Stimulated activated CD4-positive, alpha-beta T cell treated with anti-CD3 and anti-CD28 coated beads, Interleukin-12 subunit alpha, Interleukin-12 subunit beta, amount 100 ng/mL, for 4 hours (primary cell): ENCODE measurements around the gene RBM15B.
"Not testable (repeated sequence)": the region's sequence is repeated elsewhere in the genome, so short reads cannot be mapped to it uniquely, and the experiment has no call there.

Source experiments
- DNase-seq: peaks from one replicate; pipeline ENCODE4 v3.0.0-alpha.2; 2020

The RBM15B gene

DNA sequence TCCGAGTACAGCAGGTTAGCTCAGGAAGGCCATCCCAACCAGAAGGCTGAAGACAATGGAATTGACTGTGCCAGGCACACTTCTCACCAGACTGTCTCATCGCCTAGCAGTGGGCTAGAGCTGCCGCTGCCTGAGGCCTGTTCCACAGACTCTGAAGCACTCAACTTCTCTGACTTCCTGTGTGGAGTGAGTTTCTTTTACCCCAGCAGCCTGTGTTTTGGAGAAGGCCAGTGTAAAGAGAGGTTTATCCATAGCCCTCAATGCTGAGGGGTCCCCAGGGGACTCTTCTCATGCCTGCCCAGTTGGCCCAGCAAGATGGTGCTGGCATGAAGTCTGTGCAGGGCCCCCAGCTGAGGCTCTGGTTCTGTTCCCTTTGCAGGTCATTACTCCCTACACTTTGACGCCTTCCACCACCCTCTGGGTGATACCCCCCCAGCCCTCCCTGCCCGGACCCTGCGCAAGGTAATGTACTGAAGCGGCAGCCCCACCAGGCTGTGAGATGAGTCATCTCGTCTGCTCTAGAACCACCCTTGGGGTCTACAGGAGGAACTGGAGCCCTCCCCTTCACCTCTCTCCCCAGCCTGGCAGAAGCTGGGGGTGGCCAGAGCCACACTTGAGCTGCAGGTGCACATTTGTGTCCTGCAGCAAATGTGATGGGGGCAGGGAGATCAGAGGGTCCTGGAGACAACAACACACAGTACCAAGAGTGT is 11.2 kb upstream of the RBM15B start:
- DNase-seq: no peak

DNA sequence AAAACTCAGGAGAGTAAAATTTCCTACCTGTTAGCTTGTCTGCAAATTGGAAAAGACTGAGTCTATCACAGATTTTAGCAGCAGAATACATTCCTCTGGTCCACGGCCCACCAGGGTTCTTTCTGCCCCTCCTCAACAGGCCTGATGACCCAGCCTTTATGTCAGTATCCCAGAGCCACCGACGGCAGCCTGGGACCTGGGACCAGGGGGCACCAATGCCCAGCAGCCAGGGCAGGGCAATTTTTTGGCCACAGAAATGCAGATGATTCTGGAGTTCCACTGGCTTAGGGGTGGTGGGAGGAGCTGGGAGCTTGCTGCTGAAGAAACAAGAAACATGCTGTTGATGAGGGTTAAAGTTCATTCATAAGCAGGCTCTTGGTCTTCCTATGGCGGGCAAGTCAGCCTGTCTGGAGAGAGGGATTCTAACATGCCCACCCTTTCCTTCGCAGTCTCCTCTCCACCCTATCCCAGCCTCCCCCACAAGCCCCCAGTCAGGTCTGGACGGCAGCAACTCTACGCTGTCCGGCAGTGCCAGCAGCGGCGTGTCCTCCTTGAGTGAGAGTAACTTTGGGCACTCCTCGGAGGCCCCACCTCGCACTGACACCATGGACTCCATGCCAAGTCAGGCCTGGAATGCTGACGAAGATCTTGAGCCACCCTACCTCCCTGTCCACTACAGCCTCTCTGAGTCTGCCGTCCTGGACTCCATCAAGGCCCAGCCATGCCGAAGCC is 10.3 kb upstream of the RBM15B start:
- no peak for DNase-seq

DNA sequence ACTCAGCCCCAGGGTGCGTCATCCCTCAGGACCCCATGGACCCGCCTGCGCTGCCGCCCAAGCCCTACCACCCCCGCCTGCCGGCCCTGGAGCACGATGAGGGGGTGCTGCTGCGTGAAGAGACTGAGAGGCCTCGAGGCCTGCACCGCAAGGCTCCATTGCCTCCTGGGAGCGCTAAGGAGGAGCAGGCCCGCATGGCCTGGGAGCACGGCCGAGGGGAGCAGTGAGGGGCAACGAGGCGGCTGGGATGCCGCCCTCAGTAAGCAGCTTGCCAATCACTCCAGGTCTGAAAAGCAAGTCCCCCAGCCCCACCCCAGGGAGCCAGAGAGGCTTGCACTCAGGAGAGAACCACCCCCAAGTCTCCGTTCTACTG is 9.8 kb upstream of the RBM15B start:
- DNase-seq: no peak

DNA sequence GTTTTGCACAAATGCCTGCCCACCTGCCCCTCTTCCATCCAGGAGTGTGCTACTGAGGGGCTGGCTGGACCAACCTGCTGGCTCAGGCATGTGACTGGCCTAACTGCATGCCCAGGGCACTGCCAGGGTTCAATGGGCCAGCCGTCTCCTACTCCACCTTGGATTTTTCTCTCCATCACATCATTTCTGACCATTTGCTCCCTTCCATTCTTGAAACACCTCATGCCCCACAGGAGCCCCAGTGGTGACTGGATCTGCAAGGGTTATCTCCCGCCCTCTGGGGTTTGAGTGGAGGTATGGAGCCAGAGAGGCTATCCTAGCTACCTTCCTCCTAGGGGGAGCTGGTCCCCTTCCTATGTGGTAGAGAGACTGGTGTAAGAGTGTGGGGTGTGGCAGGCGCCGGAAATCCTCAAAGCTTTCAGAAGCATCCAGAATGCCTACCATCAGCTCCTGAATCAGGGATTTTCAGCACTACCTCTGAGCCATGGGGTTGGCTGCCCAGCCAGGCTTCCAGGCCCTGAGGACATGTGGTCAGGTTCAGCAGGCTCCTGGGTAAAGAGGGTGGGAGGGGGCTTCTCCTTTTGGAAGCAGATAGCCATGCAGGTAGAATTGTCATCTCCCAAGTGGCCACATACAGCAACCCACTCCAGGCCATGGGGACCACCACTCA is 8.9 kb upstream of the RBM15B start:
- no peak for DNase-seq

DNA sequence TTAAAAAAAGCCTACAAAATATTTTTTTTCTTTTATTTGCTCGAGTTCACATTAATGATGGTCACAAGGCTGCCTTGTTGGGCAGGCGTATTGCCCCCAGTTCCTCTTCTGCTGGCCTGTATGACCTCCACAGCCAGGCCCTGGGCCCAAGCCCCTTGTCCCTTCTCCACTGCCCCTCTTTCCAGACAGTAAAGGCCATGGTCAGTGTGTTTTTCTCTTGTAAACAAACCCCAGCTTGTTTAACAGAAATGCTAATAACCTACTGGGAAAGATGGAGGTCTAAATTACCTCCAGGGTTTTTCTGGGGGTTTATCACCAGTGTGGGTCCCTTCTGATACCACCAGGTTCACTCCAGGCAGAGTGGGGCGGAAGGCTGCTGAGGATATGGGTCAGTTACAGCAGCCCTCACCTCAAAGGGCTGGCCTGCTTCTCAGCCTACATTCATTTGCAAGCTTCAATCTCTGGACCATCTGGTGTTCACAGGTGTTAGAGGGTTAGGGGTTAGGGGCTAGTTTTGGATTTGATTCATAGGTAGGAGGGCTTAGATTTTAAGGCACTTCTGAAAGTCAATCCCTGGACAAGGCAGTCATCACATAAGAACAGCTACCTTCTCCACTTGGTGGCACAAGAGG is 8.0 kb upstream of the RBM15B start:
- DNase-seq: no peak

DNA sequence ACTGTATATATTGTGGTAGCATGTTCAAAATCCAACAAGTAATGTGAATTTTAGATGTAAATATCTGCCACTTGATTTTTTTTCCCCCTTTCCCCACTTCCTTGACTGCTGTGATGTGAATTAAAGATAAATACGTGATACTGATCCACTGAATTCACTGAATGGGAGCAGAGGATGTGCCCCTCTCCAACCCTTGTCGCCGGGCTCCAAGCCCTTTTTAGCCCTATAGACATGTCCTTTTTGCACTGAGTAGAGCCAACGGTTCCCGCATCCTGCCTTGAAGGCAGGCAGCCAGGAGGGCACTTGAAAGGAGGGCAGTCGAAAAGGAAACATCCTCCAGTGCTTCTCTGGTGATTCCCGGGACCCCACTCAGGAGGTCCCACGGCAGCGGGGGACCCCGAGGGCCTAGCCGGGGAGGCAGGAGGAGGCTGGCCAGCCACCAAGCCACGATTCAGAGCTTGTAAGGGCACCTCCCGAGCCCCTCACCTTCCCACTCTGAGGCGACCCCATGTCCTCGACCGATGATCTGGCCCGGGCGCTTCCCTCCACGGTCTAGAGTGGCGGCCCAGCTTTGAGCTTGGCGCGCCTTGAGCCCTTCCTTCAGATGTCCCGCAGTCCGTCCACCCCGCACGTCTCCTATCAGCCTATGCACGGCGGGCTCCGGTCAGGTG is 6.9 kb upstream of the RBM15B start:
- DNase-seq: peak; percentile 42

DNA sequence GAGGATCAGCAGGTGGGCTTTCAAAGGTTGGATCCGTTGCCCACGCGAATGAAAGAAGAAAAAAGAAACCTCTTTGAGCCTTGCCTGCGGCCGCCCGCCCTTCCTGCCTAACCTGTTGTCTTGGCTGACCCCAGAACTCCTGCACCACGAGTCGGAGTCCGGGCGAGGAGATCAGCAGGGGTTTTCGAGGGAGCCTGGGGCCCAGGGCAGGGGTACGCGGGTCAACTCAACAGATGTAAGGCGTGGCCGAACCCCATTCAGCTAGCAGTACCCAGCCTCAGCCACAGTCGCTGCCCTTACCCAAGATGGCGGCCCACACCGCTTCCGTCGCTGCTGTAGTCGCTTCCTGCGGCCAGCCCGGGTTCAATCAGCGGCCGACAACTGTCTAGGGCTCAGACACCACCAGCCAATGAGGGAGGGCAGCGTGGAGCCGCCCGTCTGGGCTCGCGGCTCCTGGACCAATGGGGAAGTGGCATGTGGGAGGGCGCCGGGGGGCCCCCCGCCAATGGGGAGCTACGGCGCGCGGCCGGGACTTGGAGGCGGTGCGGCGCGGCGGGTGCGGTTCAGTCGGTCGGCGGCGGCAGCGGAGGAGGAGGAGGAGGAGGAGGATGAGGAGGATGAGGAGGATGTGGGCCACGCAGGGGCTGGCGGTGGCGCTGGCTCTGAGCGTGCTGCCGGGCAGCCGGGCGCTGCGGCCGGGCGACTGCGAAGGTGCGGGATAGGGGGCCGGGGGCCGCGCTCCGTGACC is 6.2 kb upstream of the RBM15B start, which contains the start of gene MANF:
MANF (plus strand) TSS at position 566 of the 748 bp plus-strand sequence; CDS start at position 618, 52 bp downstream.
- DNase-seq: peak; percentile 95

DNA sequence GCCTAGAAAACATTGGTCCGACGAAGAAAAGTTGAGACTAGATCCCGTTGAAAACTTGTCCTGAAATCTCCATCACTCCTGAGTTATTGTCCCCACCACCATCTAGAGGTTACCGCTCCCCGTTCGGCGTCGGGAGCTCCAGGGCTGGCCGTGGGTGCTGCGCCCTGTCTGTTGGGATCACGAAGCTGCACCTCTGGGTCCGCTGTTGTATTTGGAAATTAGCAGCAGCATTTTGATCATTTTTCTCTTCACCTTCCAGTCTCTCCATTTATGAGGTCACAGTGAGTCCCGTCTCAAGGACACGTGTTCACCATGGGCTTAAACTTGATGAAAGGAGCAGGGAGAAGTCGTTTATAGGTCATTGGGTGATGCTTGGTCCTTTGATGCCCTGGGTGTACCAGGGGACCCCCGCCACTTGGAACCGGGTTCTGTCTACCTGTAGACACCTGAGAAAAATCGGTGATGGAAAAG is 5.4 kb upstream of the RBM15B start:
- no peak for DNase-seq

DNA sequence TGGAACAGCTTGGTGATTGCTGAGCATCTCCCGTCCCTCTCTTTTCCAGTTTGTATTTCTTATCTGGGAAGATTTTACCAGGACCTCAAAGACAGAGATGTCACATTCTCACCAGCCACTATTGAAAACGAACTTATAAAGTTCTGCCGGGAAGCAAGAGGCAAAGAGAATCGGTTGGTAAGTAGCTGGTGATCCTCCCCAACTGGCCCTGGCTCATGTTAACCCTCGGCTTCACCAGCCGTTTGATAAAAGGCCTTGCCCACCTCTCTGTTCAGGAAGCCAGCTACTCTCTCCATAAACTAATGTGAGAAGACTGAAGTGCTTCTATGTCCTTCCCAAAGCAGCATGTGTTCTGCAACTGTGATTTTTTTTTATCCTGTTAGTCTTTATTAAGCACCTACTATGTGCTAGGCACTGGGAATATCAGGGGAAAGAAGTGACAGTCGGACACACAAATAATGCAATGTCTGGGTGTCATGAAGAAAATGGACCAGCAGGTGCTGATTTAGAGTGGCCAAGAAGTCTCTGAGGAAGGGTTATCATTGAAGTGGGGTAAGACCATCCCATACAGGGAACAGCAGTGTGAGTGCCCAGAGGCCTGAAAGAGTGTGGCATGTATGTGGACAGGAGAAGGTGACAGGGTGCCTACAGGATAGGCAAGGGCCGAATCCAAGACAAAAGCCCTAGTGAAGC is 4.8 kb upstream of the RBM15B start:
- no peak for DNase-seq

DNA sequence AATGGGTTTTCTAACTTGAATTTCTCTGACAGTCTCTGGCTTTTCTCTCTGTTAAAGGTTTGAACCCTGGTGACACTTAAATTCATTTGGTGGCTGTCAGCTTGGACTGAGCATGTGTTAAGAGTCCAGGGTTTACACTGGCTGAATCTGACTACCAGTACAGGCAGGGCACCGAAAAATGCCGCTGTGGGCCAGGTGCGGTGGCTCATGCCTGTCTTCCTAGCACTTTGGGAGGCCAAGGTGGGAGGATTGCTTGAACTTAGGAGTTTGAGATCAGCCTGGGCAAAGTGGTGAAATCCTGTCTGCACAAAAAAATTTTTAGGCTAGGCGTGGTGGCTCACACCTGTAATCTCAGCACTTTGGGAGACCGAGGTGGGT is 4.2 kb upstream of the RBM15B start:
- DNase-seq: no peak

DNA sequence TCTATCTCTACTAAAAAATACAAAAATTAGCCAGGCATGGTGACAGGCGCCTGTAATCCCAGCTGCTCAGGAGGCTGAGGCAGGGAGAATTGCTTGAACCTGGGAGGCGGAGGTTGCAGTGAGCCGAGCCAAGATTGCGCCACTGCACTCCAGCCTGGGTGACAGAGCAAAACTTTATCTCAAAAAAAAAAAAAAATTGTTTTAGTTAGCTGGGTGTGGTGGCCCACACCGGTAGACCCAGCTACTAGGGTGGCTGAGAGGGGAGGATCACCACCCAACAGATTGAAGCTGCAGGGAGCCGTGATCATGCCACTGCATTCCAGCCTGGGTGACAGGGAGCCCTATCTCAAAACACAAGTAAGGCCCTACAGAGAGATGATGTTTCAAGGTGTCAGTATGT is 3.8 kb upstream of the RBM15B start:
- not testable (repeated sequence) for DNase-seq

DNA sequence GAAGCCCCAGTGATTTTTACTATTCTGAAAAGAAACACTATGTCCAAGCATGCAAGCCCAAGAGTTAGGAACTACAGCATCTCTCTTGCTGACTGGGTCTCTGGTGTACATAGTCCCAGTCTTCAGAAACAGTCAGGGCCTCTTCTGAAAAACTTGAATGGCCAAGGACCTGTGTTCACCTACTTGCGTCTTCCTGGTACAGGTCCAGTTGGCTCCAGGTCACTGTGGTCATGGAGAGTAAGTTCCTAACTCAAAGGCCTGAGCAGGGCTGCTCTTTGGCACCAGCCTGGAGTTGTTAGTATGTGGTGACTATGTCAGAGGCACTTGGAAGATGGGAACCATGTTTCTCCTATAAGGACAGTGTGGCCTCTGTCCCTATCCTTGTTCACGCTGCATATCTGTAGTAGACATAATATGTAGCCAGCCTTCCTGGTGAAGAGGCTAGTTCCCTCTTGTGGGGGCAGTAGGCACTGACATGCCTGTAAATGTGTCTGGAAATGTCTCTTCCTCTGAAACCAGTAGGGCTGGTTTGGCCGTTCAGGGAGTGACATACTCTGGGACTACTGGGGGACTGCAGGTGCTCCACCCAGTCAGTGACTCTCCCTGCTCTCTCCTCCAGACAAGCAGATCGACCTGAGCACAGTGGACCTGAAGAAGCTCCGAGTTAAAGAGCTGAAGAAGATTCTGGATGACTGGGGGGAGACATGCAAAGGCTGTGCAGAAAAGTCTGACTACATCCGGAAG is 2.6 kb upstream of the RBM15B start:
- no peak for DNase-seq

DNA sequence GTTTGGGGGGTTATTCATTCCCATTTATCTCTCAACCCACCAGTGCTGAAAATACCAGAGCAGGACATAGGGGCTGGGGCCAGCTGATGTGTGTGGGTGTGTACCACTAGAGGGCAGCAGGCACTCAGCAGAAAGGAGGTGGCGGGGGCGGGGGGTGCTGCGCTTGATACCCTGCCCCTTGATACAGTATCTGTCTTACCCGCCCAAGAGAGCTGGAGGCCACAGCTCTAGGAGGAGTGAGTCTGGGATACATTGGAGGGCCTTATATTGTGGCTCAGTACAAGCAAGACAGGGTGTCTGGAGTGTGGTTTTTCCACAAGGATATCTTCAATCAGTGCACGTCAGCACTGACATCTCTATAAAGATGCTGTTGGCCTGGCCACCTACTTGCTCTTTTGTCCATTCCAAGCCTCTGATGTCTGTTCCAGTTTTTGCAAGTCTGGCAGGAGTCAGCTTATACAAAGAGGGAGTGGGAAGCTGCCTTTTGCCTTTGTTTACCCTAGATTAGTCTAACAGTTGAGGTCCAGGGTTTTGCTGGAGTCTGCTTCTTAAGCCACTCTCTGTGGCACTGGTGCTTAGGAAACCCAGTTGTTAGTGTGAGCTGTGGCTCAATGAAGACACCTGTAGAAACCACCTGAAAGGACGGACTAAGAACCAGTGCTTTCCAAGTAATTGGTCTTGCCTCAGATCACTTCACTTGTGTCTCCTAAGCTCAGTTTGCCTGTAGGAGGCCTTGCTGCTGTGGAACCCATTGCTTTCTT is 1.5 kb upstream of the RBM15B start:
- DNase-seq: peak; percentile 42

DNA sequence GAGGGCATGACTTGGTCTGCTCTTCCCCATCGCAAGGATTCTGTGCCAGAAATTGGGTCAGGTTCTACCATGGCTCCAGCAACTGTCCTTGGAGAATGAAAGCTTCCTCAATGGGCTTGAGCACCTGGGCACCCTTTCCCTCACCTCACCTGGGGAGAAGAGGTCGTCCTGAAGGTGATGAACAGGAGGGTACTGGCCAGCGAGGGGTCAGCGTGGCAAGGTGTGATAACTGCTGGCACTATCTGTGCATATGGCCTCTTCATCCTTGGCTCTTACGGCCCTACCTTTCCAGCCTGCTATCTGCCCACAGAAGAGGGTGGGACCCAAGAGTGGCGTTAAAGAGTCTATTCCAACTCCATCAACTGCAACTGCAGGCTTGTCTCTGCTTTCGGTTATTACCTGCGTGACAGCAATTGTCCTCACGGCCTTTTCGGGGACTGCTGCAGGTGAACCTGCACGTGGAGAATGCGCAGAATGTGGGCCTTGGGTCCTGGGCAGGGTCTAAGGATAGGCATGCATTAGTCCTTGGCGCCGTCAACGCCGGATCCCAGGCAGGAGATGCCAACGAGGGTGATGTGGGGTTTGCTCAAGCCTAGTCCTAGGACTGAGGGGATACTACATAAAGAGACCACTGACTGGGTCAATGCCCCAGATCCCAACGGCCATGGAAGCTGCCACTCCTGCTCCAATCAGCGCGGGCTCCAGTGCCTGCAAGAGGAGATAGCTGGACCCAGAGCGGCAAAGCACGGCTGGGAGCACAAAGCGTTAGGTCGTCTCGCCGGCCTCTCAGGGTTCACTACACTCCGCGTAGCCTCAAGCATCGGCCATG is 625 bp upstream of the RBM15B start:
- DNase-seq: no peak

DNA sequence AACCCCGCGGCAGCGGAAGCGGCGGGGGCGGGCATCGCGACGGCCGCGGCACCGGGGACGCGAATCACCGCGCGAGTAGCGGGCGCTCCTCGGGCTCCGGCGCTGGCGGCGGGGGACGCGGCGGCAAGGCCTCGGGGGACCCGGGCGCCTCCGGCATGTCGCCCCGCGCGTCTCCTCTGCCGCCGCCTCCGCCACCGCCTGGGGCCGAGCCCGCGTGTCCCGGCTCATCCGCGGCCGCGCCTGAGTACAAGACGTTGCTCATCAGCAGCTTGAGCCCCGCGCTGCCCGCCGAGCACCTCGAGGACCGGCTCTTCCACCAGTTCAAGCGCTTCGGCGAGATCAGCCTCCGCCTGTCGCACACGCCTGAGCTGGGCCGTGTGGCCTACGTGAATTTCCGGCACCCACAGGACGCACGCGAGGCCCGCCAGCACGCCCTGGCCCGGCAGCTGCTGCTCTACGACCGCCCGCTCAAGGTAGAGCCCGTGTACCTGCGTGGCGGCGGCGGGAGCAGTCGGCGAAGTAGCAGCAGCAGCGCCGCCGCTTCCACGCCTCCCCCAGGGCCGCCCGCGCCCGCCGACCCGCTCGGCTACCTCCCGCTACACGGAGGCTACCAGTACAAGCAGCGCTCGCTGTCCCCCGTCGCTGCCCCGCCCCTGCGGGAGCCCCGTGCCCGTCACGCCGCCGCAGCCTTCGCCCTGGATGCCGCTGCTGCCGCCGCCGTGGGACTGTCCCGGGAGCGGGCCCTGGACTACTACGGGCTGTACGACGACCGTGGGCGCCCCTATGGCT is 675 bp downstream of the RBM15B start:
- peak; percentile 48 for DNase-seq

DNA sequence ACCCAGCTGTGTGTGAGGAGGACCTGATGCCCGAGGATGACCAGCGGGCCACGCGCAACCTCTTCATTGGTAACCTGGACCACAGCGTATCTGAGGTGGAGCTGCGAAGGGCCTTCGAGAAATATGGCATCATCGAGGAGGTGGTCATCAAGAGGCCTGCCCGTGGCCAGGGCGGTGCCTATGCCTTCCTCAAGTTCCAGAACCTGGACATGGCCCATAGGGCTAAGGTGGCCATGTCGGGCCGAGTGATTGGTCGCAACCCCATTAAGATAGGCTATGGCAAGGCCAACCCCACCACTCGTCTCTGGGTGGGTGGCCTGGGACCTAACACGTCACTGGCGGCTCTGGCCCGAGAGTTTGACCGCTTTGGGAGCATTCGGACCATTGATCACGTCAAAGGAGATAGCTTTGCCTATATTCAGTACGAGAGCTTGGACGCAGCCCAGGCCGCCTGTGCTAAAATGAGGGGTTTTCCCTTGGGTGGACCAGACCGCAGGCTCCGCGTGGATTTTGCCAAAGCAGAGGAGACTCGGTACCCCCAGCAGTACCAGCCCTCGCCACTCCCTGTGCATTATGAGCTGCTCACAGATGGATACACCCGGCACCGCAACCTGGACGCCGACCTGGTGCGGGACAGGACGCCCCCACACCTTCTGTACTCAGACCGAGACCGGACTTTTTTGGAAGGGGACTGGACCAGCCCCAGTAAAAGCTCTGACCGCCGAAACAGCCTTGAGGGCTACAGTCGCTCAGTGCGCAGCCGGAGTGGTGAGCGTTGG is 1.5 kb downstream of the RBM15B start:
- DNase-seq: no peak

DNA sequence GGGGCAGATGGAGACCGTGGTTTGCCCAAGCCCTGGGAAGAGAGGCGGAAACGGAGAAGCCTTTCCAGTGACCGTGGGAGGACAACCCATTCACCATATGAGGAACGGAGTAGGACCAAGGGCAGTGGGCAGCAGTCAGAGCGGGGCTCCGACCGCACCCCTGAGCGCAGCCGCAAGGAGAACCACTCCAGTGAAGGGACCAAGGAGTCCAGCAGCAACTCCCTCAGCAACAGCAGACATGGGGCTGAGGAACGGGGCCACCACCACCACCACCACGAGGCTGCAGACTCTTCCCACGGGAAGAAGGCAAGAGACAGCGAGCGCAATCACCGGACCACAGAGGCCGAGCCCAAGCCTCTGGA is 2.0 kb downstream of the RBM15B start:
- DNase-seq: no peak
